A673 (cell line): ENCODE measurements around the gene UQCRH. TPM values are rescaled to one million over a fixed set of nuclear protein-coding genes. Genes with fewer than 3 reads are reported as not detected.

ENCODE experiments used
- BruUV-seq: library from RNA; stranded (reverse); fragments of 400-500 nt; replicated peaks from 2 replicates; lab custom pipeline; 2021; lab: Mats Ljungman, UMichigan
- CTCF ChIA-PET: fragments of 300-600 bp; sonication (Branson Sonifier 250); formaldehyde crosslinking; loops from one replicate; lab custom pipeline; 2022; ENCODE audit warnings: antibody characterized with exemption; lab: Charles Lee
- POLR2A ChIA-PET: fragments of 300-600 bp; sonication (Branson Sonifier 250); formaldehyde crosslinking; loops from one replicate; lab custom pipeline; 2022; ENCODE audit warnings: antibody characterized with exemption; ENCODE audit not compliant: low non-redundant PET; lab: Charles Lee
- DNase-seq: peaks from one replicate; pipeline ENCODE4 v3.0.0-alpha.2; 2015; ENCODE audit warnings: low spot score
- H3K27ac ChIP-seq: fragments of 200-600 bp; sonication (generic); 2 replicates; pipeline ENCODE4 v1.5.1; 2016; ENCODE audit warnings: mixed run types, low read depth, mild to moderate bottlenecking, mixed read lengths, antibody characterized with exemption, low read length; ENCODE audit not compliant: poor library complexity, severe bottlenecking
- H3K27me3 ChIP-seq: fragments of 200-600 bp; sonication (generic); replicated peaks from 2 replicates; pipeline ENCODE4 v1.6.1; 2017; ENCODE audit warnings: mixed run types, low read depth, mild to moderate bottlenecking, mixed read lengths, antibody characterized with exemption, low read length; ENCODE audit not compliant: insufficient read depth, poor library complexity
- H3K36me3 ChIP-seq: fragments of 200-600 bp; sonication (generic); 2 replicates; pipeline ENCODE4 v1.6.1; 2016; ENCODE audit warnings: mixed run types, mild to moderate bottlenecking, mixed read lengths, antibody characterized with exemption, low read length; ENCODE audit not compliant: insufficient read depth, poor library complexity, severe bottlenecking
- H3K4me1 ChIP-seq: fragments of 200-600 bp; sonication (generic); 2 replicates; pipeline ENCODE4 v1.6.1; 2017; ENCODE audit warnings: mixed run types, mild to moderate bottlenecking, mixed read lengths, antibody characterized with exemption, low read length; ENCODE audit not compliant: insufficient read depth, poor library complexity, severe bottlenecking
- H3K4me3 ChIP-seq: fragments of 200-600 bp; sonication (generic); 2 replicates; pipeline ENCODE4 v1.5.1; 2016; ENCODE audit warnings: low read depth, mixed run types, mild to moderate bottlenecking, mixed read lengths, low read length; ENCODE audit not compliant: poor library complexity, severe bottlenecking
- H3K9me3 ChIP-seq: fragments of 200-600 bp; sonication (generic); 2 replicates; pipeline ENCODE4 v1.6.1; 2016; ENCODE audit warnings: mixed run types, low read depth, mild to moderate bottlenecking, mixed read lengths, antibody characterized with exemption, low read length; ENCODE audit not compliant: poor library complexity, severe bottlenecking
- EZH2 ChIP-seq: fragments of 200-600 bp; sonication (generic); IDR thresholded peaks from 2 replicates; pipeline ENCODE4 v1.6.1; 2017; ENCODE audit warnings: borderline replicate concordance, low read depth, mild to moderate bottlenecking, mixed read lengths, antibody characterized with exemption, low read length; ENCODE audit not compliant: poor library complexity, severe bottlenecking
- intact Hi-C: fragments of 100-400 bp; cut with micrococcal nuclease; formaldehyde crosslinking; loops from one replicate; pipeline ENCODE4 v1.10.0; 2022; ENCODE audit not compliant: unreplicated experiment
- total RNA-seq: library from RNA; stranded (reverse); gene quantifications from 2 replicates; pipeline ENCODE4 v1.2.3, GENCODE V29; 2021
- TF ChIP-seq, protein P1 (sequence below): fragments of 300-800, 200-600 bp; sonication (generic); conservative IDR thresholded peaks from 2 replicates; pipeline ENCODE4 v1.5.1; 2017; ENCODE audit warnings: low read depth, mild to moderate bottlenecking, antibody characterized with exemption, low read length, moderate library complexity, mixed read lengths

Gene UQCRH
- total RNA-seq, 1 experiment from 2014 or later = 567 TPM

DNA sequence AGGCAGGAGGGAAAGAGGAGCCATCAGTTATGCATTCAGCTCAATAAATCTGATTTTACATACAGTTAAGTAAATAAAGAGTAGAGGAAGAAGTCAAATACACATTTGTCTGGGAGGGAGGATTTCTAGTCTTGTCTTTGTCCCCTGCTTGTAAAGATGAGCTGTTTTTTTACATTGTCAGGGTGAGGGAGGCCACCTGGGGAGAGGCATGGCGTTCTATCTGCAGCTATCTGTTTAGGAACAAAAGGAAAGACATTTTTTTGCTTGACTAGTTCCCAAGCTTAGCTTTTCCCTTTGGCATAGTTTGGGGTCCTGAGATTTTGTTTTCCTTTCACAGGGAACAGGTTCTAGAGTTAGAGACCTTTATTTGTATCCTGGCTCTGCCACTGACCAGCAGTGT is 41.0 kb upstream of the UQCRH start:
- Histone ChIP-seq H3K4me1 (no peaks in the 10 kb centered on the region), H3K36me3 (peaks cover 94% of the 10 kb centered on the region), H3K9me3 (no peaks in the 10 kb centered on the region), H3K27me3 (no peaks in the 10 kb centered on the region), H3K4me3 (no peak overlapping the region), H3K27ac (no peak overlapping the region)
- CTCF ChIA-PET = no interaction called here
- no peak for TF ChIP-seq EZH2
- TF ChIP-seq, protein P1, sequence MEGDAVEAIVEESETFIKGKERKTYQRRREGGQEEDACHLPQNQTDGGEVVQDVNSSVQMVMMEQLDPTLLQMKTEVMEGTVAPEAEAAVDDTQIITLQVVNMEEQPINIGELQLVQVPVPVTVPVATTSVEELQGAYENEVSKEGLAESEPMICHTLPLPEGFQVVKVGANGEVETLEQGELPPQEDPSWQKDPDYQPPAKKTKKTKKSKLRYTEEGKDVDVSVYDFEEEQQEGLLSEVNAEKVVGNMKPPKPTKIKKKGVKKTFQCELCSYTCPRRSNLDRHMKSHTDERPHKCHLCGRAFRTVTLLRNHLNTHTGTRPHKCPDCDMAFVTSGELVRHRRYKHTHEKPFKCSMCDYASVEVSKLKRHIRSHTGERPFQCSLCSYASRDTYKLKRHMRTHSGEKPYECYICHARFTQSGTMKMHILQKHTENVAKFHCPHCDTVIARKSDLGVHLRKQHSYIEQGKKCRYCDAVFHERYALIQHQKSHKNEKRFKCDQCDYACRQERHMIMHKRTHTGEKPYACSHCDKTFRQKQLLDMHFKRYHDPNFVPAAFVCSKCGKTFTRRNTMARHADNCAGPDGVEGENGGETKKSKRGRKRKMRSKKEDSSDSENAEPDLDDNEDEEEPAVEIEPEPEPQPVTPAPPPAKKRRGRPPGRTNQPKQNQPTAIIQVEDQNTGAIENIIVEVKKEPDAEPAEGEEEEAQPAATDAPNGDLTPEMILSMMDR = no peak
- no TSS peak for BruUV-seq
- POLR2A ChIA-PET = no interaction called here
- DNase-seq = no peak
- intact Hi-C loops = no loop called here

DNA sequence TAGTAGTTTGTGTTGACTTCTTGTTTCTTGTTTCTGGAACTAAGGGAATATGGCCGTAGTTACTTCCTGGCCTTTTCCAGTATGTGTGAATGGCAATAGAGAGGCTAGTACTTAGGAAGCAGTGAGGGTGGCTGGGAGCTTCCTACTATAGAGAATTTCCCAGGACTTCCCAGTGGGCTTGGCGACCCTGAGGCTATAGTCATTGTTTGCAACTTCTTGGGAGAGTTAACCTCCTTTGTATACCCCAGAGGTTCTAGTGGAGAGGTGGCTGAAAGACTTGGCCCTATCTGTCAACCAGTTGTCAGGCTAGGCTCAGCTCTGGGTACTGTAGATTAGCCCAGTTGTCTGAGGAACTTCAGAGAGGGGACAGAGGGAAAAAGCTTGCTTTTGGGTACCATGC is 40.4 kb upstream of the UQCRH start:
- CTCF ChIA-PET = no interaction called here
- intact Hi-C loops = no loop called here
- no TSS peak for BruUV-seq

DNA sequence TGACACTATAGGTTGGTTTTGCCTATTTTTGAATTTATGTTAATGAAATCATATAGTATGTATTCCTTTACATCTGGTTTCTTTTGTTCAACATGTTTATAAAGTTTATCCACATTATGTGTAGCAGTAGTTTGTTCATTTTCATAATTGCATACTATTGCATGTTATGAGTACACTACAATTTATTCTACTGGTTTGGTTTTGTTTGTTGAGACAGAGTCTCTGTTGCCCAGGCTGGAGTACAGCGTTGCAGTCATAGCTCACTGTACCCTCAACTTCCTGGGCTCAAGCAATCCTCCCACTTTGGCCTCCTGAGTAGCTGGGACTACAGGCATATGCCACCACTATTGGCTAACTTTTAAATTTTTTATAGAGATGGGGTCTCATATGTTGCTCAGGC is 34.9 kb upstream of the UQCRH start:
- intact Hi-C loops = no loop called here
- no peak overlapping the region for H3K27ac ChIP-seq
- ChIA-PET POLR2A (no interaction called here), CTCF (no interaction called here)
- no peak overlapping the region for H3K4me3 ChIP-seq
- DNase-seq = no peak
- TF ChIP-seq, protein P1 = no peak
- TF ChIP-seq EZH2 = no peak
- H3K36me3 ChIP-seq = peaks cover 96% of the 10 kb centered on the region
- H3K4me1 ChIP-seq = no peaks in the 10 kb centered on the region
- BruUV-seq = no TSS peak
- H3K9me3 ChIP-seq = no peaks in the 10 kb centered on the region
- H3K27me3 ChIP-seq = no peaks in the 10 kb centered on the region

More for the DNA sequence above, 40.4 kb upstream of the UQCRH start:
- TF ChIP-seq, protein P1 = no peak
- TF ChIP-seq EZH2 = no peak
- no peak for DNase-seq
- POLR2A ChIA-PET = no interaction called here
- no peaks in the 10 kb centered on the region for H3K9me3 ChIP-seq
- H3K36me3 ChIP-seq = peaks cover 95% of the 10 kb centered on the region
- H3K4me1 ChIP-seq = no peaks in the 10 kb centered on the region
- no peak overlapping the region for H3K27ac ChIP-seq
- no peaks in the 10 kb centered on the region for H3K27me3 ChIP-seq
- H3K4me3 ChIP-seq = no peak overlapping the region
